VCaP (cell line): ENCODE data around the gene ENC1.

ENCODE experiments used
- H3K27ac ChIP-seq: fragments of 450-650 bp; 2 replicates; pipeline ENCODE4 v1.5.1; 2017
- TF ChIP-seq, protein P1 (sequence below): fragments of 450-650 bp; conservative IDR thresholded peaks from 2 replicates; pipeline ENCODE4 v1.5.1; 2017; ENCODE audit warnings: mild to moderate bottlenecking, moderate library complexity

ENC1 gene

DNA sequence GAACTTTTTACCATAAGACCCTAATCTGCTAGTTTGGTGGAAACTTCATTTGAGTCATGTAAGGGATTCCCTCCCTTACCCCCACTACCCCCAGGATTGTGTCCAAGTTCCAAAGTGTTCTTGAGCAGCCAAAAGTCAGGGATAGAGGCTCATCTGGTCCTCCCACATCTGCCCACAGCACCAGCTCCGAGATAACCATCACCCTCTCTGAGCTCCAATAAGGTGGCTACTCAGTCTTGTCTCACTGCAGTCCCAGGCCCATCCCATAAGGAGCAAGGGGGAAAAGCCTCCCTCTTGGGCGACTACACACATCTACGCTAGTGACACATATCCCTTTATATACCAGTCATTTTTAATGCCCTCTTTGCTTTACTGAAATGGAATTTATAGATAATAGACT is 12.0 kb upstream of the ENC1 start:
- TF ChIP-seq, protein P1, sequence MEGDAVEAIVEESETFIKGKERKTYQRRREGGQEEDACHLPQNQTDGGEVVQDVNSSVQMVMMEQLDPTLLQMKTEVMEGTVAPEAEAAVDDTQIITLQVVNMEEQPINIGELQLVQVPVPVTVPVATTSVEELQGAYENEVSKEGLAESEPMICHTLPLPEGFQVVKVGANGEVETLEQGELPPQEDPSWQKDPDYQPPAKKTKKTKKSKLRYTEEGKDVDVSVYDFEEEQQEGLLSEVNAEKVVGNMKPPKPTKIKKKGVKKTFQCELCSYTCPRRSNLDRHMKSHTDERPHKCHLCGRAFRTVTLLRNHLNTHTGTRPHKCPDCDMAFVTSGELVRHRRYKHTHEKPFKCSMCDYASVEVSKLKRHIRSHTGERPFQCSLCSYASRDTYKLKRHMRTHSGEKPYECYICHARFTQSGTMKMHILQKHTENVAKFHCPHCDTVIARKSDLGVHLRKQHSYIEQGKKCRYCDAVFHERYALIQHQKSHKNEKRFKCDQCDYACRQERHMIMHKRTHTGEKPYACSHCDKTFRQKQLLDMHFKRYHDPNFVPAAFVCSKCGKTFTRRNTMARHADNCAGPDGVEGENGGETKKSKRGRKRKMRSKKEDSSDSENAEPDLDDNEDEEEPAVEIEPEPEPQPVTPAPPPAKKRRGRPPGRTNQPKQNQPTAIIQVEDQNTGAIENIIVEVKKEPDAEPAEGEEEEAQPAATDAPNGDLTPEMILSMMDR: no peak
- no peak overlapping the region for H3K27ac ChIP-seq

DNA sequence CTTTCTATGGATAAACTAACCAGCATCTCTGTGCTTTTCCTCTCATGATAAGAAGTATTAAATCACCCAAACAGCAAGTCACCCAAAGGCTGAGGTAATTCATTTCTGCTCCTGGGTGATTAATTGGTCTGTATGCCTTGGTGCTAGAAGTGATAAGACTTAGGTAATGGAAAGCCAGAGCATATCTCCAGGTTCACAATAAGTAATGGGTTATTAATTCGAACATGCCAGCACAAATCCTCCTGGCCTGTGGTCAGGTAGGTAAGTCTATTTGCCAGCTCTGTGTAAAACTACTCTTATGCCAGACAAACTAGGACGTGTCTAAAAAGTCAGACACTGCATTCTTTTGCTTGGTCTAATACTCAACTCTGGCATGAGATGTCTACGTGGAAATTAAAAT is 11.2 kb upstream of the ENC1 start:
- TF ChIP-seq, protein P1: no peak
- H3K27ac ChIP-seq: no peak overlapping the region

DNA sequence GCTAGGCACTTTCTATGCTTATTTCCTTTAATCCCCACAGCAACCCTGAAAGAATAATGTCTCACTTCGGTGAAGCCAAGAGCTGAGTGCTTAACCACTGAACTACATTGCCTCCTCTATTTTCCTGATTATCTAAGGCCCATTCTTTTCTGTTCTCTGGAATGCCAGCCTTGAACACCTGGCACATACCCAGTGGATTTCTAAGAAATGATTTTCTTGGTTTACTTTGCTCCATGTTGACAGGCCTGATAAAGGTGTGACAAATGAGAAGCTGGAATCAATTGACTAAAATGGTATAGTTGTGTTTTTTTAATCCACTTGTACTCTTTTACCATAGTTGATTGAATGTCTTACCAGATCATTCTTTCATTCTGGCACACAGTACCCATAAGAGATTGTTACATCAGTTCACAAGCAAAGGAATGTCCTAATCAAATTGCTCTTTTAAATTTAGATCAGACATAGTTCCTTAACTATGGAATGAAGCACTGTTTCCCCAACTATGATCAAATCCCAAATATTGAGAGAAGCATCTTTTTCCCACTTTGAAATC is 9.0 kb upstream of the ENC1 start:
- TF ChIP-seq, protein P1: no peak
- H3K27ac ChIP-seq: peak overlapping the region; percentile 69

DNA sequence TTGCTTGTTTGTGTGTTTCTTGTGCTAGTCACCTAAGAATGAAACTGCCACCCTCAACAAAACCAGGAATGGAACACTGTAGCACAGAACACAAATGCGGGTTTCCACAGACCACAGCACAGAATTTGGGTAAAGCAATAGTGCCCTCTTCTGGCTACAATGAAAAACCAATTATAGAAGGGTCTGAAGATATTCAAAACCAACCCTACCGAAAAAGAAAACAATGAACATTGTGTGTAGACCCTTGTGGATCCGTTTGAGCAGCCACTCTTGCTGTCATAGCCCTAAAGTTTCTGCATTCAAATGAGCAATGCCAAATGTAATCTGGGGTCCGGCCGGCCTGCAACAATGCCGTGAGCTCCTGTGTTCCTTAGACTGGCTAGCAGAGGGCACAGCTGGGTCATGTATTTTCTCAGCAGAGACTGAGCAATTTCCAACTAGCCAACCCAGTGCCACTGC is 8.3 kb upstream of the ENC1 start:
- peak overlapping the region; percentile 69 for H3K27ac ChIP-seq
- TF ChIP-seq, protein P1: peak; percentile 80

DNA sequence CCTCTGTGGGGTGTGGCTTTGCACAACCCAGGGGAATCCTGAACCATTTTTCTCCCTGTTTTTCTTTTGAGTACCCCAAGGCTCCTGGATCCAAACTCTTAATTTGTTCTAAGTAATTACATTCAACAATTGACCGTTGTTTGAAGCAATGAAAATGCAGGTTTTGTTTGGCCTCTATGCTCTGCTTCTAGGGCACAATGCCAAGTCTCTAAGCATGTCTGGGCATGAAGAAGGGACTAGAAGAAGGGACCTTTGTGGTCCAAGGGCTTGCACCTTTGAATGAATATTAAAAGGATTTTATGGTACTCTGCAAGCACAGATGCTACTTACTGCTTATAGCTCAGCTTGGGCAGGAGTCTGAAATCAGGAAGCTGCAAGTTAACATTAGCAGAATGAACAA is 6.6 kb upstream of the ENC1 start:
- H3K27ac ChIP-seq: peak overlapping the region; percentile 31; the same call in 1 of the 2 replicates
- TF ChIP-seq, protein P1: no peak

DNA sequence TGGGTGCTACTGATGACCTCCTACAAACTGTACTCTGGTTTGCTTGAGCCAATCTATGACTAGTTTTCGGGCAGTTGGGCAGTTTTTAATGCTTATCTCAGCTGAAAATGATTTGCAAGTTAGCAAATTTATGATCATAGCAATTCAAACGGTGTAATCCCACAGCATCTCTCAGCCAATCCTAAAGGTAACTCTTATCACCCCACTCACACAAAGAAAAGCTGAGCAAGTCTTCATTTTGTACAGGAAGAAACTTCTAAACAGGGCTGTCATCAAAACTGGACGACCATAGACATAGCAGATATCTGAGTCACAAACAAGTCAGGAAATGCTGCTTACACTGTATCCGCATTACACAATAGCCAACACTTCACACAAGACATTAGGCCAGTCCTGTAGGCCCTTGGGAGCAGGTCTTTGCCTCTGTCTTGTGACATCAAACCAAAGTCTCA is 2.6 kb upstream of the ENC1 start:
- TF ChIP-seq, protein P1: no peak
- no peak overlapping the region for H3K27ac ChIP-seq

DNA sequence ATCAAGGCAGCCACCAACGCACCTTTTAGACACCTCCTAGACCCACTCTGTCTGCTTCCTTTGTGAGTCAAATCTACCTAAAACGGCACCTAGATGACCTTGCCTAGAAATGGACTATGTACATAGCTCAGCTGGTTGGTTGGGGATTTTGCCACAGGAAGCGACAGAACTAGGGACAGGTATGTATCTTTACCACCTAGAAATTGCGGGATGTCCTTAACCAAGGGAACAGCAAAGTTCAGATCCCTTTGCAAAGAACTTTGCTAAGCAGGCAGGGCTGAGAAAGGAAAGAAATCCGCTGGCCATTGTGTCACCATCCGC is 2.0 kb upstream of the ENC1 start:
- H3K27ac ChIP-seq: peak overlapping the region; percentile 96
- TF ChIP-seq, protein P1: no peak
